Jurkat, Clone E6-1 (cell line): ENCODE results near the gene SAXO1.
A peak's percentile ranks its signal among the peaks of the same experiment; 100 is the strongest.

Experiments used
- DNase-seq: peaks from one replicate; pipeline ENCODE4 v3.0.0-alpha.2; 2011; ENCODE audit warnings: low read depth, low spot score
- H3K4me3 ChIP-seq: 2 replicates; pipeline ENCODE4 v1.5.1; 2011; ENCODE audit warnings: mild to moderate bottlenecking, low read length, control low read depth, moderate library complexity

SAXO1 gene

DNA sequence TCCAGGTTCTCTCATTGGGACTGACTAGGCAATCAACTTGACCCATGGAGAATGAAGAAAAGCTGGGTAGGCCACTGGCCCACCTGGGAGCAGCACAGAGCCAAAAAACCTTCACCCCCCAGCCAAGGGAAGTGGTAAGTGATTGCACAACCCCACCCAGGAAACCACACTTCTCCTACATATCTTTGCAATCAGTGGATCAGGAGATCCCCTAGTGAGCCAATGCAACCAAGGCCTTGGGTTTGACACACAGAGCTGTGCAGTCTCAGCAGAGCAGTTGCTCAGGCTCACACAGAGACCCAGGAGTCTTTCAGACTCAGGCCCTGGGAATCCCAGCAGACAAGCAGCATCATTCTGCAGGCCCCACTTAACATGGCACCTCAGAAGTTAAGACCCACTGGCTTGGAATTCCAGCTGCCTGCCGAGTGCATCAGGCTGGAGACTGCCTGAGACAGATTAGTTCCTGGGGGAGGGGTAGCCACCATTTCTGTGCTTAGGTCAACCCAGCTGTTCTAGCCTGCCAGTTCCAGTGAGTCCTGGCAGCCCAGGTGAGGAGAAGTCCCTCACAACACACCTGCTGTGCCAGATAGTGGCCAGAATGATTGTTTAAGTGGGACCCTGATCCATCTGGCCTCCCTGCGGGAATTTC lies 136.4 kb downstream of the SAXO1 start:
- DNase-seq = peak; percentile 69
- no peak overlapping the region for H3K4me3 ChIP-seq

DNA sequence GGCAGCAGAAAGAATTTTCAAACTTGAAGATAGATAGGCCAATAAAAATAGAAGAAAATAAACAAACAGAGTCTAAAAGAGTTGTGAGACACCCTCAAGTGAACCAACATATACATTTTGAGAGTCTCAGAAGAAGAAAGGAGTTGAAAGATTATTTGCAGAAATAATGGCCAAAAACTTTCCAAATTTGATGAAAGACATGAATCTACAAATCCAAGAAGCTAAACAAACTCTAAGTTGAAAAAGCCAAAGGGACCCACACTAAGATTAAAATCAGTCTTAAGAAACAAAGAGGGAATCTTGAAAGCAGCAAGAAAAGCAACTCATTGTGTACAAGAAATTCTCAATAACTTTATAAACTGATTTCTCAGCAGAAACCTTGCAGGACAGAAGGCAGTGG lies 137.0 kb downstream of the SAXO1 start:
- DNase-seq = no peak
- no peak overlapping the region for H3K4me3 ChIP-seq

DNA sequence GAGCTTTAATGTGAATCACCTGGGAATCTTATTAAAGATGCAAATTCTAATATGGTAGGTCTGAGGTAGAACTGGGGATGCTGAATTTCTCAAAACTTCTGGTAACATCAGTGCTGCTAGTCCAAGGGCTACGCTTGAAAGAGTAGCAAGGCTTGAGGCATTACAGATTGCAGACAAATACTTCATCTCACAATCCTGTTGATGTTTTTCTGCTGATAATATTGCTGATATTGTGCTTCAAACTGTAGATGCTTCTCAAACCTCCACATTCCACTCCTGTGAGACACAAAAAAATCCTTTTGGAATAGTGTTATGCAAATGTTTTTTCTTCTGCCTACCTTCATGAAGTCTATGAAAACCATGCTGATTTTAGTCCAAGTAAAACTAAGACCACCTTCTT lies 139.5 kb downstream of the SAXO1 start:
- DNase-seq = no peak
- no peak overlapping the region for H3K4me3 ChIP-seq

DNA sequence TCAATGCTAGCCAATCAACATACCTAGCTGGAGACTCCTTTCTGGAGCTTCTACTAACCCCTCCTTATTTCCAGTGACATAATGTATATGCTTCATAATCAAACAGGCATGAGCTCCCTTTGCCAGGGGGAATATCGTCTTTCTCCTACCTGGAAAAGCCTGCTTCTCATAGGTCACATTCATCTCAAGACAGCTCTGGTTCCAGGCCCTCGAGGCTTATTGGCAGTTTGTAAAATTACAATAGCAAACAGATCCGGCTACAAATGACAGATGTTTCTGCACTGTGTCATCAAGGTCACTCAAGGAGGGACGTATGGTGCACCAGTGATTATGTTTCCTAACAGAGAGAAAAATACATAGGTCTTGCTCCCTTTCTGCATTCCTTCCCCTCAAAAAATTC lies 140.0 kb downstream of the SAXO1 start:
- DNase-seq = no peak
- H3K4me3 ChIP-seq = no peak overlapping the region

DNA sequence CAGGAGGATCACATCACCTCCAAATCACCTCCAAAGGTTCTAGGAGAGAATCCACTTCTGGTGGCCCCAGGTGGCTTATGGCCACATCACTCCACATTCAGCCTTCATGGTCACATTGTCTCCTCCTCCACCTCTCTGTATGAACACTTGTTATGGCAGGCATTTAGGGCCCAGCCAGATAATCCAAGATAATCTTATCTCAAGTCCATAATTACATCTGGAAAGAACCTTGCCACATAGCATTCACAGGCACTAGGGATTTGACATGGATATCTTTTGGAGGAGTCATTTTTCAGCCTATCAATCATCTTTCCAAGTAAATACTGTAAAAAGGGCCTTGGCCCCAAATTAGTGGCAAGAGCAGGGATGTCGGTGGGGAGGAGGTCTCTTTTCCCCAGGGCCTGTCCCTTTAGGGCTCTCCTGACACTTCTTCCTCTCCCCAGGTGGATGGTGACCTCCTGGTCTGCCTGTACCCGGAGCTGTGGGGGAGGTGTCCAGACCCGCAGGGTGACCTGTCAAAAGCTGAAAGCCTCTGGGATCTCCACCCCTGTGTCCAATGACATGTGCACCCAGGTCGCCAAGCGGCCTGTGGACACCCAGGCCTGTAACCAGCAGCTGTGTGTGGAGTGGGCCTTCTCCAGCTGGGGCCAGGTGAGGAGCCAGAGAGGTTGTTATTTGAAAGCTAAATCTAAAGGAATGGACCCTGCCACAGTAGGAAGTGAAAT lies 140.9 kb downstream of the SAXO1 start:
- H3K4me3 ChIP-seq = no peak overlapping the region
- DNase-seq = no peak

DNA sequence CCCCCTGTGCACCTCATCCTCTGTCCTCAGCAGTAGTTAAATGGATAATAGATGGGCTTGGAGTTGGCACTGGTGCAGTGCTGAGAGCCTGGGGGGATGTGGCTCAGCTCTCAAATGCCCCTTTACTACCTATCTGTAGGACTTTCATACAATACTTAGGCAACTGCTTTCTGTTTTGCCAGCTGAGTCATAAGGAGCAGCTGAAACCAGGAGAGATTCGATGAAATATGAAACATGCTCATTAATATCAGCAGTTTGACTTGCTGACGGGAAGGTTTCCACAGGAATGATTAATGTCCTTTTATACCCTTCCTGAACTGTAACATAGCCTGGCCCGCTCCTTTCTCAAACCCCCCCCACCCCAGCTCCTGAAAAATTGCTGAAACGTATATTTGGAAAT lies 142.6 kb downstream of the SAXO1 start:
- no peak for DNase-seq

DNA sequence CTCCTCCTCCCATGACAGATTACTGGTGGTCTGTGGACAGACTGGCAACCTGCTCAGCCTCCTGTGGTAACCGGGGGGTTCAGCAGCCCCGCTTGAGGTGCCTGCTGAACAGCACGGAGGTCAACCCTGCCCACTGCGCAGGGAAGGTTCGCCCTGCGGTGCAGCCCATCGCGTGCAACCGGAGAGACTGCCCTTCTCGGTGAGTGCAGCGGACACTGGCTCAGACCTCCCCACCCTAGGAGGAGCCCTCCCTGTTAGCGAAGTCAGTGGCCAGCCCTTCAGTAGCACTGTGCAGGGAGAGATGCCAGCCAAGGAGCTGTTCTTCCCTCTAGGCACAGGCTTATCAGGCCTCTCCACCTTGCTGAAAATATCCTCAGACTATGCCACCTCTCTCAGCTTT lies 143.5 kb downstream of the SAXO1 start:
- DNase-seq = no peak
- no peak overlapping the region for H3K4me3 ChIP-seq

More for the DNA sequence above, 142.6 kb downstream of the SAXO1 start:
- no peak overlapping the region for H3K4me3 ChIP-seq

DNA sequence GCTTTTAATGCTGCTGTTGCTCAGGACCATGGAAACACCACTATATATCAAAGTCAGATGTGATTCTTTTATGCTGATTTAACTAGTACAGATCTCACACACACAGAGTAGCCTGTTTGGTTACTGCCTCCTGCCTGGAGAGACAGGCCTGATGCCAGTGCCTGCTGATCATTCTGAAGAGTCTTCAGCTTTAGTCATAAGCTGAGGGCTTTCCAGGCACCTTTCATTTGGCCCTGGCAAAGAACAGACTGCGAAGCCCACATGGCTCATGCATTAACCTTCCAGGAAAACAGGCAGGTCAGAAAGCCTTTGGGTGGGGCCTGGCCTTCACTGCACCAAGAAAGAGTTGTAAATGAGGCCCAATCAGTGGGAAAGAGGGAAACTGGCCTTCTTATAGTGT lies 144.7 kb downstream of the SAXO1 start:
- H3K4me3 ChIP-seq = no peak overlapping the region
- DNase-seq = no peak

DNA sequence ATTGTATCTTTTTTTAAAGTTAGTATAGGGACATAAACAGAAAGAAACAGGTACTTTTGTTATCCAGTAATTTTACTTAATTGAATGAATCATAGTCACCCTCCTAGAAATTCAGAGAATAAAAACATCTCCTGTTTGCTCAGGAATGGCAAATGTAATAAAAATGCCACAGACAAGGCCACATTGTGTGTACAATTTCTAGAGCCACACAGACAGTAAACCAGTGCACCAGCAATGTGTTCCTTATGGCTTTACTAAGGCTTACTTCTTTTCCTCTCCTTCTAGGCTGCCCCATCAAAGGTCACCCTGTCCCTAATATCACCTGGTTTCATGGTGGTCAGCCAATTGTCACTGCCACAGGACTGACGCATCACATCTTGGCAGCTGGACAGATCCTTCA lies 145.5 kb downstream of the SAXO1 start:
- H3K4me3 ChIP-seq = no peak overlapping the region
- DNase-seq = no peak

DNA sequence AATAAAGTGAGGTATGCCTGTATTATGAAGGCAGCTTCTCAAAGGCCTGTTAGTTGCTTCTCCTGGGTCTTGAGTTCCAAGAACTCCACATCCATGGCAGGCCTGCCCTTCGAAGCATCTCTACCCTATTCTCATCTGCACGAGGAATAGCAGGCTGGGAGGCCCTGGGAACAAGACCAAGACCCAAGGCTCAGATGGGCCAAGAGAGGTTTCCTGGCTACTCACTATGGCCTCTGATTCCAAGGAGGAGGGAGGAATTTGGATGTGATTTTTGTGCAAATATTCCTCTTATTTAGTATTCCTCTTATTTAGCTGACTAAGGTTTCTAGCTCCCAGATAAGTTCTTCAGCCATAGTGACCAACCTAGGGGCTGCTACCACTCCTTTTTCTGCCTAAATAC lies 151.3 kb downstream of the SAXO1 start:
- no peak for DNase-seq
- no peak overlapping the region for H3K4me3 ChIP-seq

DNA sequence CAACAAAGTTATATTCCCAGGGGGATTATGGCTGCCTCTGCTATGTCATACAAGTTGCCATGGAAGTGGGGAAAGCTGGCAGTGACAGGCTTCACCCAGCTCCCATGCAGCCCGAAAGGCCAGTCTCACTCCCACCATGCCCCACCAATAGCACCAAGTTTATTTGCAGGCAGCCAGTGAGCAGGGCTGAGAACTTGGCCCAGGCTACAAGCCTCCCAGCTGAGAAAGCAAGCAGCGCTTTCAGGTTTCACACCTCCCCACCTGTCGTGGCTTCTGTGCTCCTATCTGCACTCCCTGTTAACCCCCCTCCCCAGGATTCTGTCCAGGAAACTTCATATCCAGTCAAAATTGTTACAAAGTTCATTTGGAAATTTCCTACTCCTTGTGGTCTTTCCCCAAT lies 155.0 kb downstream of the SAXO1 start:
- H3K4me3 ChIP-seq = no peak overlapping the region
- DNase-seq = no peak
